ENCODE data around the gene C1RL. TPM values are rescaled to one million over a fixed set of nuclear protein-coding genes. Genes with fewer than 3 reads are reported as not detected.

The C1RL gene
- total RNA-seq, 1 donor from 2014 or later, result 26.6 TPM

GRCh38 chr12:7154042-7154441 is 45.0 kb upstream of the C1RL start:
- no peak for TF ChIP-seq CTCF (IDR thresholded peaks at IDR 0.05; ENCODE audit: insufficient read depth, low read length, poor library complexity, severe bottlenecking)
- Histone ChIP-seq H3K36me3 (ENCODE audit: control insufficient read depth, insufficient read depth, low read length) (peaks cover 1% of the 10 kb centered on the region), H3K4me3 (ENCODE audit: low read depth, low read length) (no peak overlapping the region), H3K27me3 (ENCODE audit: control insufficient read depth, insufficient read depth, low read length) (no peaks in the 10 kb centered on the region)
- DNase-seq (ENCODE audit: low read depth), result no peak

DNA sequence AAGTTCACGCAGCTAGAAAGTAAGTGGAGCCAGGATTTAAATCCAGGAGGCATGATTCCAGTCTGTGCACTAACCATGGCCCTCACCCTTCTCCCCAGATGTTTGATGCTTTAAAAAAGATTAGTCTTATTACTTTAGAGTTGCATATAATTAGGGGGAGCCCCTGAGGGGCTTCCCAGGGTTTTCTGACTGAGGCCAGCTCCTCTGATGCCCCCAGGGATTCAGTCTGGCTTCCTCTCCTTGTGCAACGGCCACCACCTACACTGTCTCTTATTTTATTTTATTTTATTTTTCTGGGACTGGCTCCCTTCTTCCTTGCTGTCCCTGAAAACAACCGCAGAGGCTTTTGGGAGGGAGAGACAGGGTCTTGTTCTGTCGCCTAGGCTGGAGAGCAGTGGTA is 43.8 kb upstream of the C1RL start:
- Histone ChIP-seq H3K36me3 (ENCODE audit: control insufficient read depth, insufficient read depth, low read length) (peaks cover 1% of the 10 kb centered on the region), H3K4me3 (ENCODE audit: low read depth, low read length) (no peak overlapping the region), H3K27me3 (ENCODE audit: control insufficient read depth, insufficient read depth, low read length) (no peaks in the 10 kb centered on the region)
- TF ChIP-seq CTCF (IDR thresholded peaks at IDR 0.05; ENCODE audit: insufficient read depth, low read length, poor library complexity, severe bottlenecking), result no peak
- DNase-seq (ENCODE audit: low read depth), result no peak

- no peaks in the 10 kb centered on the region for H3K27me3 ChIP-seq (ENCODE audit: control insufficient read depth, insufficient read depth, low read length)
- peaks cover 1% of the 10 kb centered on the region for H3K36me3 ChIP-seq (ENCODE audit: control insufficient read depth, insufficient read depth, low read length)
- no peak for TF ChIP-seq CTCF (IDR thresholded peaks at IDR 0.05; ENCODE audit: insufficient read depth, low read length, poor library complexity, severe bottlenecking)
Observed at GRCh38 chr12:7151532-7151931, 42.5 kb upstream of the C1RL start.

GRCh38 chr12:7150841-7151240 is 41.8 kb upstream of the C1RL start:
- Histone ChIP-seq H3K4me3 (ENCODE audit: low read depth, low read length) (no peak overlapping the region), H3K36me3 (ENCODE audit: control insufficient read depth, insufficient read depth, low read length) (peaks cover 1% of the 10 kb centered on the region)
- TF ChIP-seq CTCF (IDR thresholded peaks at IDR 0.05; ENCODE audit: insufficient read depth, low read length, poor library complexity, severe bottlenecking), result no peak

More at GRCh38 chr12:7151532-7151931, 42.5 kb upstream of the C1RL start:
- no peak overlapping the region for H3K4me3 ChIP-seq (ENCODE audit: low read depth, low read length)
- no peak for DNase-seq (ENCODE audit: low read depth)

GRCh38 chr12:7150356-7150755 is 41.3 kb upstream of the C1RL start:
- no peak for TF ChIP-seq CTCF (IDR thresholded peaks at IDR 0.05; ENCODE audit: insufficient read depth, low read length, poor library complexity, severe bottlenecking)
- H3K27me3 ChIP-seq (ENCODE audit: control insufficient read depth, insufficient read depth, low read length), result no peaks in the 10 kb centered on the region
- H3K4me3 ChIP-seq (ENCODE audit: low read depth, low read length), result no peak overlapping the region
- no peak for DNase-seq (ENCODE audit: low read depth)
- peaks cover 1% of the 10 kb centered on the region for H3K36me3 ChIP-seq (ENCODE audit: control insufficient read depth, insufficient read depth, low read length)

More at GRCh38 chr12:7150841-7151240, 41.8 kb upstream of the C1RL start:
- DNase-seq (ENCODE audit: low read depth), result no peak
- no peaks in the 10 kb centered on the region for H3K27me3 ChIP-seq (ENCODE audit: control insufficient read depth, insufficient read depth, low read length)

- no peak overlapping the region for H3K4me3 ChIP-seq (ENCODE audit: low read depth, low read length)
- DNase-seq (ENCODE audit: low read depth), result no peak
- no peaks in the 10 kb centered on the region for H3K27me3 ChIP-seq (ENCODE audit: control insufficient read depth, insufficient read depth, low read length)
- no peaks in the 10 kb centered on the region for H3K36me3 ChIP-seq (ENCODE audit: control insufficient read depth, insufficient read depth, low read length)
- TF ChIP-seq CTCF (IDR thresholded peaks at IDR 0.05; ENCODE audit: insufficient read depth, low read length, poor library complexity, severe bottlenecking), result no peak
Observed at GRCh38 chr12:7146906-7147305, 37.9 kb upstream of the C1RL start.
